Measurements from ENCODE around the gene FUT8.

FUT8 gene

GRCh38 chr14:65501328-65501727, 88.8 kb downstream of the FUT8 start:
- no peak overlapping the region for H3K4me3 ChIP-seq (ENCODE audit: control insufficient read depth, low read depth, low read length)
- no peak for TF ChIP-seq CTCF (IDR thresholded peaks at IDR 0.05; ENCODE audit: control insufficient read depth, insufficient read depth, low read depth, low read length, missing control alignments)
- no peak for DNase-seq (ENCODE audit: low read depth)

- no peak for TF ChIP-seq CTCF (IDR thresholded peaks at IDR 0.05; ENCODE audit: control insufficient read depth, insufficient read depth, low read depth, low read length, missing control alignments)
- H3K4me3 ChIP-seq (ENCODE audit: control insufficient read depth, low read depth, low read length): no peak overlapping the region
- no peak for DNase-seq (ENCODE audit: low read depth)
Measured at GRCh38 chr14:65502676-65503124, 90.2 kb downstream of the FUT8 start.

- no peak for DNase-seq (ENCODE audit: low read depth)
- TF ChIP-seq CTCF (IDR thresholded peaks at IDR 0.05; ENCODE audit: control insufficient read depth, insufficient read depth, low read depth, low read length, missing control alignments): no peak
- H3K4me3 ChIP-seq (ENCODE audit: control insufficient read depth, low read depth, low read length): no peak overlapping the region
Measured at GRCh38 chr14:65503771-65504170, 91.2 kb downstream of the FUT8 start.

GRCh38 chr14:65506801-65507200, 94.3 kb downstream of the FUT8 start:
- H3K4me3 ChIP-seq (ENCODE audit: control insufficient read depth, low read depth, low read length): no peak overlapping the region
- no peak for TF ChIP-seq CTCF (IDR thresholded peaks at IDR 0.05; ENCODE audit: control insufficient read depth, insufficient read depth, low read depth, low read length, missing control alignments)
- no peak for DNase-seq (ENCODE audit: low read depth)

GRCh38 chr14:65509842-65510241, 97.3 kb downstream of the FUT8 start:
- no peak overlapping the region for H3K4me3 ChIP-seq (ENCODE audit: control insufficient read depth, low read depth, low read length)
- no peak for DNase-seq (ENCODE audit: low read depth)
- TF ChIP-seq CTCF (IDR thresholded peaks at IDR 0.05; ENCODE audit: control insufficient read depth, insufficient read depth, low read depth, low read length, missing control alignments): no peak

- DNase-seq (ENCODE audit: low read depth): no peak
- no peak for TF ChIP-seq CTCF (IDR thresholded peaks at IDR 0.05; ENCODE audit: control insufficient read depth, insufficient read depth, low read depth, low read length, missing control alignments)
- no peak overlapping the region for H3K4me3 ChIP-seq (ENCODE audit: control insufficient read depth, low read depth, low read length)
Measured at GRCh38 chr14:65513671-65514070, 101.1 kb downstream of the FUT8 start.
